Hematopoietic multipotent progenitor cell treated with erythropoietin and hydrocortisone succinate and interleukin-3 and kit ligand, for 17 days (in vitro differentiated cells): ENCODE measurements around the gene HDGF.

Experiments used
- DNase-seq: peaks from one replicate; pipeline ENCODE4 v3.0.0-alpha.2; 2015; ENCODE audit warnings: low spot score

The HDGF gene

GRCh38 chr1:156698995-156699394 is 52.5 kb downstream of the HDGF start:
- DNase-seq: no peak

- no peak for DNase-seq
These were observed 54.0 kb downstream of the HDGF start for GRCh38 chr1:156697481-156697880.

DNA sequence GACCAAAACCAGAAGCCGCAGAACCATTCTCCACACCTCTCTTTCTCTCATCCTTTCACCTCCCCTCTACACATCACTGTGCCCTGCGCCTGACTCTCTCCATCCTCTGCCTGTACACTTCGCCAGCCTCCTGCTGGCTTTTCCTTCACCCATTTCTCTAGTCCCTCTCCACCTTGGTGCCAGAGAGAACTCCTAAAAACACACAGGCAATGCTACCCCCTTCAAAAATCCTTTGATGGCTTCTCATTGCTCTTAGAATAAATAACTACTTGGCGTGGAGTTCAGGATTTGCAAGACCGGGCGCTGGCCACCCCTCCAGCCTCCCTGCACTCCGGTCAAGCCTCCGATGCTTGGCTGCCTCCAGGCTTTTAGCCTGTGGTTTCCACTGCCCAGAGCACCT is 54.7 kb downstream of the HDGF start:
- no peak for DNase-seq

GRCh38 chr1:156694690-156694962 is 56.8 kb downstream of the HDGF start:
- no peak for DNase-seq

DNA sequence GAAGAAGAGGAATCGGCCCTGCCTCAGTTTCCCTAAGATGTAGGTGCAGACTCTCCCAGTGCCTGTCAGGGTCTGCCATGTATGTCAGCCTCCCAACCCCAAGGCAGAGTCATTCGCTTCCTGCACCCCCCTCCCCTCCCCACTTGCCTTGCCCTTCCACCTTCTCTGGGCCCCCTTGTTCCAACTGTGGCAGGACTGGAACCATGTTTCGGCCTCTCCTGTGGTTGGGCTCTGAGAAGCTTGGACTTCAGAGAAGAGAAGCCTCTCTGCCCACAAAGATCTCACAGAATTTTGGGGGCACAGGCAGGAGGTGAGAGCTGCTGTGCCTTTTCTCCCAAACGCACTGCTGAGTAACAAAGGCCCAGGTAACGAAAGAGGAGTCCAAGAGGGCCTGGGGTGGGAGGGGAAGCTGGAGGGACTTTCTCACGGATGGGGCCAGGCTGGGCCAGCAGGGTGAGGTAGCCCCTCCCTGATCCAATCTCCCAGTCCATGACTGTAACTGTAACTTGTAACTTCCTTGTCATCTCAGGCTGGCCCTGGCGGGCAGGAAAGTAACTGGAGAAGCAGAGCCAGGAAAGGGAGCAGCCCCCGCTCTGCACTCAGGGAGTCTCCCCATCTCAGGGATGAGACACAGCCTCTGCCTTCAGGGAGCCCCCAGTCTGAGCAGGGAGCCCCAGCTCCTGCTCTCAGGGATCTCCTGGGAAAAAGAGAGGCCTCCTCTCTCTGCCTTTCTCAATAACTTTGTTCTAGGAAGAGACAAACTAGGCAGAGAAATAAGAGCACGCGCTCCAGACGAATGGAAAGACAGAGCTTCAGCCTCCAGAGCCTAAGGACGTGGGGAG is 57.4 kb downstream of the HDGF start:
- DNase-seq: no peak

GRCh38 chr1:156692925-156693847 is 58.3 kb downstream of the HDGF start:
- DNase-seq: no peak

DNA sequence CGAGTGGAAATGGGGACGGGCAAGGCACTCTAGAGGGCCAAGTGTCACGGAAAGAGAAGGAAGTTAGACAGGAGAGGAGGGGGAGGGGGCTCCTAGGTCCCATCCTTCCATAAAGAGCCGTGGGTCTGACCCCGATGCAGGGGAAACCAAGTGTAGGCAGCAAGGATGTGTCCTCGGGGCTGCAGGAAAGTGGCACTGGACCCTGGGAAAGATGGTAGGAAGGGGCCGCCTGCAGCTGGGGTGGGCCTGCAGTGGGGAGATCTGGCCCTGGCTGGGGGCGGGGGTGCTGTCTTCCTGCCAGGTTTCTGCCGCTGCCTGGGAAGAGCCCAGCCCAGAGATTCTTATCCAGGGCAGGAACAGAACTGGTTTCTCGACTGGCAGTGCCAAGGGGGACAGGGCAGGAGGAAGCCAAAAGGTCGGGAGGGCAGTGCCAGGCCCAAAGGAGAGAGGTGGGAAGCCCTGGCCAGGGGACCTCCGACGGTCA is 59.0 kb downstream of the HDGF start:
- DNase-seq: no peak
